Vagina (tissue), 2 donors: ENCODE data around the gene DPF1.

Experiments
- POLR2A ChIP-seq, 2 donors: fragments of 450-650 bp; IDR thresholded peaks; one replicate each; pipeline ENCODE4 v1.6.1; 2017; ENCODE audit warnings: antibody characterized with exemption in 2 of 2, mild to moderate bottlenecking in 2 of 2, moderate library complexity in 2 of 2
- POLR2AphosphoS5 ChIP-seq, 2 donors: sonication (generic); formaldehyde crosslinking; IDR thresholded peaks; one replicate each; pipeline ENCODE4 v1.9.0; 2017; ENCODE audit warnings: antibody characterized with exemption in 2 of 2, mild to moderate bottlenecking in 2 of 2, low read depth in 1 of 2; ENCODE audit not compliant: insufficient read depth in 1 of 2
- TF ChIP-seq, protein P1 (sequence below), 3 experiments: fragments of 450-650 bp in 2 of 3; fragments of 200-600 bp in 1 of 3; sonication (generic) in 1 of 3; IDR thresholded peaks; one replicate each; pipeline ENCODE4 v1.5.1; 2017 to 2019; ENCODE audit warnings: antibody characterized with exemption in 3 of 3, mild to moderate bottlenecking in 2 of 3, moderate library complexity in 2 of 3

DNA sequence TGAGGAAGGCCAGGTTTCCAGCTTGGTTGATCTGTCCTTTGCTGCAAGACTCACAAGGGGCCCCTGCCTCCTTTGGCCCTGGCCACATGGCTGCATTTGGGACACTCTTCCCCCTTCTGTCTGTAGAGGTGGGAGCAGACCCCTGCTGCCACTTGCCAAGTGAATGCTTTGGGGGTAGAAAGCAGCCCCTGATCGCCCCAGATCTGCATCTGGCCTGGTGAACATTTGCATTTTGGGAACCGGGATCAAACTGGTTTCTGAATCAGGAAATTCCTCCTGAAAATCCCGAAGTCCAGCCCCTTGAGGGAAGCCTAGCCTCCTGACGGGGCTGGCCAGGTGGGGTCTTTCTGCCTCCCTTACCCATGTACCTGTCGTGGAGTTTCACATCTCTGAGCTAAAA, 14.9 kb downstream of the DPF1 start:
- TF ChIP-seq, protein P1, sequence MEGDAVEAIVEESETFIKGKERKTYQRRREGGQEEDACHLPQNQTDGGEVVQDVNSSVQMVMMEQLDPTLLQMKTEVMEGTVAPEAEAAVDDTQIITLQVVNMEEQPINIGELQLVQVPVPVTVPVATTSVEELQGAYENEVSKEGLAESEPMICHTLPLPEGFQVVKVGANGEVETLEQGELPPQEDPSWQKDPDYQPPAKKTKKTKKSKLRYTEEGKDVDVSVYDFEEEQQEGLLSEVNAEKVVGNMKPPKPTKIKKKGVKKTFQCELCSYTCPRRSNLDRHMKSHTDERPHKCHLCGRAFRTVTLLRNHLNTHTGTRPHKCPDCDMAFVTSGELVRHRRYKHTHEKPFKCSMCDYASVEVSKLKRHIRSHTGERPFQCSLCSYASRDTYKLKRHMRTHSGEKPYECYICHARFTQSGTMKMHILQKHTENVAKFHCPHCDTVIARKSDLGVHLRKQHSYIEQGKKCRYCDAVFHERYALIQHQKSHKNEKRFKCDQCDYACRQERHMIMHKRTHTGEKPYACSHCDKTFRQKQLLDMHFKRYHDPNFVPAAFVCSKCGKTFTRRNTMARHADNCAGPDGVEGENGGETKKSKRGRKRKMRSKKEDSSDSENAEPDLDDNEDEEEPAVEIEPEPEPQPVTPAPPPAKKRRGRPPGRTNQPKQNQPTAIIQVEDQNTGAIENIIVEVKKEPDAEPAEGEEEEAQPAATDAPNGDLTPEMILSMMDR (IDR thresholded peaks at IDR 0.05) = no peak
- TF ChIP-seq POLR2A (IDR thresholded peaks at IDR 0.05) = no peak
- no peak for TF ChIP-seq POLR2AphosphoS5 (IDR thresholded peaks at IDR 0.05; ENCODE audit: insufficient read depth in 1 of 2, low read depth in 1 of 2)
